ENCODE data around the gene SYNPO.

The SYNPO gene

GRCh38 chr5:150653145-150653761, 12.8 kb downstream of the SYNPO start:
- Histone ChIP-seq H3K36me3 (ENCODE audit: control insufficient read depth, insufficient read depth, low read length) (no peaks in the 10 kb centered on the region), H3K9ac (ENCODE audit: low read length) (no peak overlapping the region), H3K27me3 (ENCODE audit: control insufficient read depth, insufficient read depth, low read length) (0 out of 2 replicates have a peak, but pooled peaks cover 3% of the 10 kb centered on the region), H3K27ac (ENCODE audit: low read depth, low read length) (no peak overlapping the region), H3K9me3 (ENCODE audit: control insufficient read depth, insufficient read depth, low read depth, low read length) (no peaks in the 10 kb centered on the region), H3K4me3 (ENCODE audit: low read depth, low read length) (no peak overlapping the region), H3K4me1 (ENCODE audit: control insufficient read depth, insufficient read depth, low read length) (peaks cover 27% of the 10 kb centered on the region)

GRCh38 chr5:150653762-150654556, 13.5 kb downstream of the SYNPO start:
- Histone ChIP-seq H3K9me3 (ENCODE audit: control insufficient read depth, insufficient read depth, low read depth, low read length) (no peaks in the 10 kb centered on the region), H3K36me3 (ENCODE audit: control insufficient read depth, insufficient read depth, low read length) (no peaks in the 10 kb centered on the region), H3K27me3 (ENCODE audit: control insufficient read depth, insufficient read depth, low read length) (0 out of 2 replicates have a peak, but pooled peaks cover 3% of the 10 kb centered on the region), H3K9ac (ENCODE audit: low read length) (no peak overlapping the region), H3K27ac (ENCODE audit: low read depth, low read length) (no peak overlapping the region), H3K4me3 (ENCODE audit: low read depth, low read length) (no peak overlapping the region), H3K4me1 (ENCODE audit: control insufficient read depth, insufficient read depth, low read length) (peaks cover 30% of the 10 kb centered on the region)

- peaks cover 32% of the 10 kb centered on the region for H3K4me1 ChIP-seq (ENCODE audit: control insufficient read depth, insufficient read depth, low read length)
Measured at GRCh38 chr5:150655221-150655620, 14.8 kb downstream of the SYNPO start.

GRCh38 chr5:150656191-150657132, 16.0 kb downstream of the SYNPO start:
- H3K36me3 ChIP-seq (ENCODE audit: control insufficient read depth, insufficient read depth, low read length) = no peaks in the 10 kb centered on the region
- H3K9me3 ChIP-seq (ENCODE audit: control insufficient read depth, insufficient read depth, low read depth, low read length) = no peaks in the 10 kb centered on the region
- H3K27me3 ChIP-seq (ENCODE audit: control insufficient read depth, insufficient read depth, low read length) = 0 out of 2 replicates have a peak, but pooled peaks cover 3% of the 10 kb centered on the region
- H3K4me3 ChIP-seq (ENCODE audit: low read depth, low read length) = peak overlapping the region; percentile 77
- H3K27ac ChIP-seq (ENCODE audit: low read depth, low read length) = peak overlapping the region; percentile 59; the same call in 1 of the 2 replicates
- H3K9ac ChIP-seq (ENCODE audit: low read length) = peak overlapping the region; percentile 72
- H3K4me1 ChIP-seq (ENCODE audit: control insufficient read depth, insufficient read depth, low read length) = peaks cover 30% of the 10 kb centered on the region

More at GRCh38 chr5:150655221-150655620, 14.8 kb downstream of the SYNPO start:
- H3K9ac ChIP-seq (ENCODE audit: low read length) = no peak overlapping the region
- H3K9me3 ChIP-seq (ENCODE audit: control insufficient read depth, insufficient read depth, low read depth, low read length) = no peaks in the 10 kb centered on the region
- H3K36me3 ChIP-seq (ENCODE audit: control insufficient read depth, insufficient read depth, low read length) = no peaks in the 10 kb centered on the region
- H3K27me3 ChIP-seq (ENCODE audit: control insufficient read depth, insufficient read depth, low read length) = 0 out of 2 replicates have a peak, but pooled peaks cover 3% of the 10 kb centered on the region
- no peak overlapping the region for H3K27ac ChIP-seq (ENCODE audit: low read depth, low read length)
- no peak overlapping the region for H3K4me3 ChIP-seq (ENCODE audit: low read depth, low read length)

- Histone ChIP-seq H3K9ac (ENCODE audit: low read length) (no peak overlapping the region), H3K27me3 (ENCODE audit: control insufficient read depth, insufficient read depth, low read length) (0 out of 2 replicates have a peak, but pooled peaks cover 3% of the 10 kb centered on the region), H3K36me3 (ENCODE audit: control insufficient read depth, insufficient read depth, low read length) (no peaks in the 10 kb centered on the region), H3K4me3 (ENCODE audit: low read depth, low read length) (no peak overlapping the region), H3K9me3 (ENCODE audit: control insufficient read depth, insufficient read depth, low read depth, low read length) (no peaks in the 10 kb centered on the region), H3K4me1 (ENCODE audit: control insufficient read depth, insufficient read depth, low read length) (peaks cover 21% of the 10 kb centered on the region), H3K27ac (ENCODE audit: low read depth, low read length) (no peak overlapping the region)
Measured at GRCh38 chr5:150658121-150658520, 17.7 kb downstream of the SYNPO start.

GRCh38 chr5:150658699-150659265, 18.3 kb downstream of the SYNPO start:
- Histone ChIP-seq H3K27me3 (ENCODE audit: control insufficient read depth, insufficient read depth, low read length) (0 out of 2 replicates have a peak, but pooled peaks cover 3% of the 10 kb centered on the region), H3K36me3 (ENCODE audit: control insufficient read depth, insufficient read depth, low read length) (no peaks in the 10 kb centered on the region), H3K9me3 (ENCODE audit: control insufficient read depth, insufficient read depth, low read depth, low read length) (no peaks in the 10 kb centered on the region), H3K27ac (ENCODE audit: low read depth, low read length) (no peak overlapping the region), H3K4me3 (ENCODE audit: low read depth, low read length) (no peak overlapping the region), H3K4me1 (ENCODE audit: control insufficient read depth, insufficient read depth, low read length) (peaks cover 21% of the 10 kb centered on the region), H3K9ac (ENCODE audit: low read length) (no peak overlapping the region)

- Histone ChIP-seq H3K9me3 (ENCODE audit: control insufficient read depth, insufficient read depth, low read depth, low read length) (no peaks in the 10 kb centered on the region), H3K4me3 (ENCODE audit: low read depth, low read length) (no peak overlapping the region), H3K4me1 (ENCODE audit: control insufficient read depth, insufficient read depth, low read length) (peaks cover 21% of the 10 kb centered on the region), H3K27me3 (ENCODE audit: control insufficient read depth, insufficient read depth, low read length) (0 out of 2 replicates have a peak, but pooled peaks cover 3% of the 10 kb centered on the region), H3K36me3 (ENCODE audit: control insufficient read depth, insufficient read depth, low read length) (no peaks in the 10 kb centered on the region), H3K27ac (ENCODE audit: low read depth, low read length) (no peak overlapping the region), H3K9ac (ENCODE audit: low read length) (no peak overlapping the region)
Measured at GRCh38 chr5:150659360-150660107, 19.1 kb downstream of the SYNPO start.

GRCh38 chr5:150660108-150660831, 19.8 kb downstream of the SYNPO start:
- no peaks in the 10 kb centered on the region for H3K9me3 ChIP-seq (ENCODE audit: control insufficient read depth, insufficient read depth, low read depth, low read length)
- H3K9ac ChIP-seq (ENCODE audit: low read length) = no peak overlapping the region
- no peak overlapping the region for H3K27ac ChIP-seq (ENCODE audit: low read depth, low read length)
- H3K27me3 ChIP-seq (ENCODE audit: control insufficient read depth, insufficient read depth, low read length) = 0 out of 2 replicates have a peak, but pooled peaks cover 3% of the 10 kb centered on the region
- peaks cover 21% of the 10 kb centered on the region for H3K4me1 ChIP-seq (ENCODE audit: control insufficient read depth, insufficient read depth, low read length)
- no peak overlapping the region for H3K4me3 ChIP-seq (ENCODE audit: low read depth, low read length)
- H3K36me3 ChIP-seq (ENCODE audit: control insufficient read depth, insufficient read depth, low read length) = no peaks in the 10 kb centered on the region

GRCh38 chr5:150661086-150661485, 20.6 kb downstream of the SYNPO start, which contains the start of gene MYOZ3:
Gene MYOZ3, plus strand, starts transcription at chr5:150661251. Its CDS starts 1,691 bp downstream, at chr5:150662942.
- Histone ChIP-seq H3K27me3 (ENCODE audit: control insufficient read depth, insufficient read depth, low read length) (0 out of 2 replicates have a peak, but pooled peaks cover 3% of the 10 kb centered on the region), H3K36me3 (ENCODE audit: control insufficient read depth, insufficient read depth, low read length) (no peaks in the 10 kb centered on the region), H3K4me3 (ENCODE audit: low read depth, low read length) (no peak within 1 kb of the TSS), H3K9ac (ENCODE audit: low read length) (no peak within 1 kb of the TSS), H3K27ac (ENCODE audit: low read depth, low read length) (no peak within 1 kb of the TSS), H3K9me3 (ENCODE audit: control insufficient read depth, insufficient read depth, low read depth, low read length) (no peaks in the 10 kb centered on the region), H3K4me1 (ENCODE audit: control insufficient read depth, insufficient read depth, low read length) (peaks cover 21% of the 10 kb centered on the region)
